H9 (cell line): ENCODE results near the gene CCDC102B. TPM values are rescaled to one million over a fixed set of nuclear protein-coding genes. Genes with fewer than 3 reads are reported as not detected.
A peak's percentile ranks its signal among the peaks of the same experiment; 100 is the strongest.

Experiments
- DNase-seq: peaks from one replicate; pipeline ENCODE4 v3.0.0-alpha.2; 2017
- H2AFZ ChIP-seq: one replicate; pipeline ENCODE4 v1.6.1; 2013; ENCODE audit warnings: mild to moderate bottlenecking, low read length, control low read depth, moderate library complexity
- H2AK5ac ChIP-seq: 2 replicates; pipeline ENCODE4 v1.6.1; 2013; ENCODE audit warnings: low read length, control low read depth, mixed read lengths; ENCODE audit not compliant: insufficient read length
- H2BK120ac ChIP-seq: one replicate; pipeline ENCODE4 v1.6.1; 2013; ENCODE audit warnings: low read depth, mild to moderate bottlenecking, low read length, control low read depth, inconsistent platforms; ENCODE audit not compliant: poor library complexity, severe bottlenecking
- H2BK12ac ChIP-seq: 2 replicates; pipeline ENCODE4 v1.6.1; 2013; ENCODE audit warnings: low read length, control low read depth, mixed read lengths, low read depth; ENCODE audit not compliant: insufficient read length
- H2BK15ac ChIP-seq: 2 replicates; pipeline ENCODE4 v1.6.1; 2013; ENCODE audit warnings: low read depth, low read length, control low read depth
- H2BK20ac ChIP-seq: one replicate; pipeline ENCODE4 v1.6.1; 2013; ENCODE audit warnings: low read depth, mild to moderate bottlenecking, low read length, control low read depth, inconsistent platforms; ENCODE audit not compliant: poor library complexity, severe bottlenecking
- H2BK5ac ChIP-seq: 2 replicates; pipeline ENCODE4 v1.6.1; 2013; ENCODE audit warnings: low read length, control low read depth, mixed read lengths; ENCODE audit not compliant: insufficient read length
- H3K14ac ChIP-seq: 2 replicates; pipeline ENCODE4 v1.6.1; 2013; ENCODE audit warnings: low read length, control low read depth; ENCODE audit not compliant: insufficient read depth
- H3K18ac ChIP-seq: 2 replicates; pipeline ENCODE4 v1.6.1; 2013; ENCODE audit warnings: low read depth, mild to moderate bottlenecking, mixed read lengths, low read length, control low read depth; ENCODE audit not compliant: insufficient read length
- H3K23ac ChIP-seq: 2 replicates; pipeline ENCODE4 v1.6.1; 2013; ENCODE audit warnings: low read length, control low read depth, mixed read lengths, low read depth; ENCODE audit not compliant: insufficient read length
- H3K23me2 ChIP-seq: 2 replicates; pipeline ENCODE4 v1.6.1; 2013; ENCODE audit warnings: low read depth, mild to moderate bottlenecking, mixed read lengths, low read length, control low read depth; ENCODE audit not compliant: insufficient read length, poor library complexity, severe bottlenecking
- H3K27ac ChIP-seq: 2 replicates; pipeline ENCODE4 v1.5.1; 2013; ENCODE audit warnings: low read length, control low read depth, mixed read lengths, low read depth; ENCODE audit not compliant: insufficient read length
- H3K27me3 ChIP-seq: 2 replicates; pipeline ENCODE4 v1.6.1; 2013; ENCODE audit warnings: low read length, control low read depth, inconsistent platforms; ENCODE audit not compliant: insufficient read depth
- H3K4ac ChIP-seq: 2 replicates; pipeline ENCODE4 v1.6.1; 2013; ENCODE audit warnings: low read depth, mild to moderate bottlenecking, control low read depth, inconsistent platforms, low read length, moderate library complexity
- H3K4me1 ChIP-seq: 2 replicates; pipeline ENCODE4 v1.6.1; 2013; ENCODE audit warnings: low read length, control low read depth, inconsistent platforms; ENCODE audit not compliant: insufficient read depth
- H3K4me2 ChIP-seq: 2 replicates; pipeline ENCODE4 v1.6.1; 2013; ENCODE audit warnings: low read length, control low read depth, mixed read lengths; ENCODE audit not compliant: insufficient read length, insufficient read depth
- H3K56ac ChIP-seq: 2 replicates; pipeline ENCODE4 v1.6.1; 2013; ENCODE audit warnings: low read depth, mild to moderate bottlenecking, mixed read lengths, low read length, control low read depth; ENCODE audit not compliant: insufficient read length
- H3K79me1 ChIP-seq: 2 replicates; pipeline ENCODE4 v1.6.1; 2013; ENCODE audit warnings: low read depth, mild to moderate bottlenecking, moderate library complexity, low read length, control low read depth, inconsistent platforms; ENCODE audit not compliant: insufficient read depth, poor library complexity, severe bottlenecking
- H3K79me2 ChIP-seq: 2 replicates; pipeline ENCODE4 v1.6.1; 2013; ENCODE audit warnings: low read length, control low read depth, inconsistent platforms; ENCODE audit not compliant: insufficient read depth
- H3K9ac ChIP-seq: 2 replicates; pipeline ENCODE4 v1.6.1; 2013; ENCODE audit warnings: low read length, control low read depth, mixed read lengths; ENCODE audit not compliant: insufficient read length; ENCODE audit errors: extremely low read depth
- H3K9me3 ChIP-seq: one replicate; pipeline ENCODE4 v1.6.1; 2013; ENCODE audit warnings: low read depth, low read length, inconsistent platforms; ENCODE audit not compliant: control insufficient read depth
- H3T11ph ChIP-seq: one replicate; pipeline ENCODE4 v1.6.1; 2013; ENCODE audit warnings: mild to moderate bottlenecking, low read length, control low read depth, inconsistent platforms
- H4K20me1 ChIP-seq: one replicate; pipeline ENCODE4 v1.6.1; 2013; ENCODE audit not compliant: control insufficient read depth, insufficient read length, insufficient read depth
- H4K5ac ChIP-seq: 2 replicates; pipeline ENCODE4 v1.6.1; 2013; ENCODE audit warnings: low read depth, mild to moderate bottlenecking, mixed read lengths, low read length, control low read depth; ENCODE audit not compliant: insufficient read length
- H4K8ac ChIP-seq: replicated peaks from 2 replicates; pipeline ENCODE4 v1.6.1; 2013; ENCODE audit warnings: low read length, control low read depth, mixed read lengths, low read depth; ENCODE audit not compliant: insufficient read length
- H4K91ac ChIP-seq: 2 replicates; pipeline ENCODE4 v1.6.1; 2013; ENCODE audit warnings: low read depth, mild to moderate bottlenecking, moderate library complexity, mixed read lengths, low read length, control low read depth; ENCODE audit not compliant: insufficient read length
- H3K27ac Mint-ChIP-seq, 3 experiments: 2 replicates in 2 of 3; 3 replicates in 1 of 3; pipeline ENCODE4 v1.8.0; 2020 to 2021; ENCODE audit warnings: mixed read lengths in 3 of 3, mild to moderate bottlenecking in 1 of 3, moderate library complexity in 1 of 3
- H3K27me3 Mint-ChIP-seq: 2 replicates; pipeline ENCODE4 v1.8.0; 2021; ENCODE audit warnings: low read depth, mild to moderate bottlenecking, moderate library complexity, mixed read lengths
- H3K36me3 Mint-ChIP-seq, 3 experiments: 2 replicates in 2 of 3; 3 replicates in 1 of 3; pipeline ENCODE4 v1.8.0; 2020 to 2021; ENCODE audit warnings: low read depth in 3 of 3, mixed read lengths in 3 of 3; ENCODE audit not compliant: insufficient read depth in 1 of 3
- H3K4me1 Mint-ChIP-seq, 2 experiments: 2 replicates each; pipeline ENCODE4 v1.8.0; 2020; ENCODE audit warnings: mixed read lengths in 2 of 2
- H3K4me3 Mint-ChIP-seq, 2 experiments: 2 replicates in 1 of 2; 3 replicates in 1 of 2; pipeline ENCODE4 v1.8.0; 2020 to 2021; ENCODE audit warnings: mild to moderate bottlenecking in 2 of 2, mixed read lengths in 2 of 2, moderate library complexity in 1 of 2
- H3K9me3 Mint-ChIP-seq, 2 experiments: 2 replicates in 1 of 2; 3 replicates in 1 of 2; pipeline ENCODE4 v1.8.0; 2020; ENCODE audit warnings: mild to moderate bottlenecking in 2 of 2, mixed read lengths in 2 of 2, moderate library complexity in 1 of 2
- WGBS: extraction: QIAGEN DNeasy Blood & Tissue Kit; methylation state at CpG from one replicate; pipeline ENCODE4 v1.1.7; 2013; ENCODE audit warnings: missing lambda C conversion rate, low lambda C conversion rate, mixed read lengths; ENCODE audit not compliant: insufficient read length; ENCODE audit errors: extremely low coverage; 5-methylcytosine and 5-hydroxymethylcytosine counted together
- total RNA-seq: library from RNA; stranded (reverse); gene quantifications from 2 replicates; pipeline ENCODE4 v1.2.1, GENCODE V29; 2021
- TF ChIP-seq, protein P1 (sequence below): fragments of 200-600 bp; sonication (generic); conservative IDR thresholded peaks from 3 replicates; pipeline ENCODE4 v1.8.0; 2021; ENCODE audit warnings: antibody characterized with exemption, mild to moderate bottlenecking

CCDC102B gene
- total RNA-seq, 1 experiment from 2014 or later: 1.2 TPM

DNA sequence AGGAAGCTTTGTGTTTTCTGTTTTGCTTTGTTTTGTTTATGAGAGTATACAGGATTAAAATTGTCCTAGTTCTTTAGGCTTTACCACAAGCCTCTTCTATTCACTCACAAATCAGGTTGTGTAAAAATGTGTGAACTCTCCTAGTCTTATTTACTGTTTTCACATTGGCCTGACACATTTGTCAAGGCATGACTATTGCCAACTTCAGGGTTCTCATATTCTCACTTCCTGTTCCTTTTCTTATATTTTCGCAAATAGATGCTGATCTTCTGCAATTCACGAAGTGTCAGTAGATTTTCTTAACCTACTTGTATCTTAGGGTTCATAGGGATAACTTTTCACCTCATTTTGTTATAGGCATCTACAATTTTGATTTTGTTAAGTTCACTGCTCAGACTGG is 67.1 kb downstream of the CCDC102B start:
- H3K9me3 ChIP-seq: no peaks in the 10 kb centered on the region
- no peak overlapping the region for H3K9ac ChIP-seq
- H4K5ac ChIP-seq: no peak overlapping the region
- H2BK15ac ChIP-seq: no peak overlapping the region
- no peak overlapping the region for H3K56ac ChIP-seq
- no peak overlapping the region for H3K18ac ChIP-seq
- H3K4me3 Mint-ChIP-seq: no peak overlapping the region
- H4K8ac ChIP-seq: no peak overlapping the region
- H2AFZ ChIP-seq: no peak overlapping the region
- H3K4me1 Mint-ChIP-seq: peaks cover 5 to 6% of the 10 kb centered on the region in 2 experiments
- no peak overlapping the region for H3K4me2 ChIP-seq
- peak overlapping the region in 1 of 3 experiments; percentile 67; a peak in 1 of 7 replicates for H3K27ac Mint-ChIP-seq
- WGBS: no CpG with 5 or more reads among the region's 2 CpGs
- no peaks in the 10 kb centered on the region for H3K27me3 ChIP-seq
- H4K20me1 ChIP-seq: no peaks in the 10 kb centered on the region
- no peaks in the 10 kb centered on the region for H3K79me1 ChIP-seq
- H4K91ac ChIP-seq: no peak overlapping the region
- no peak overlapping the region for H3T11ph ChIP-seq
- H3K14ac ChIP-seq: no peak overlapping the region
- no peak overlapping the region for H3K27ac ChIP-seq
- H3K23ac ChIP-seq: no peak overlapping the region
- no peak overlapping the region for H2BK20ac ChIP-seq
- no peak for DNase-seq
- H2BK120ac ChIP-seq: no peak overlapping the region
- H2BK12ac ChIP-seq: no peak overlapping the region
- H3K36me3 Mint-ChIP-seq: no peaks in the 10 kb centered on the region
- TF ChIP-seq, protein P1, sequence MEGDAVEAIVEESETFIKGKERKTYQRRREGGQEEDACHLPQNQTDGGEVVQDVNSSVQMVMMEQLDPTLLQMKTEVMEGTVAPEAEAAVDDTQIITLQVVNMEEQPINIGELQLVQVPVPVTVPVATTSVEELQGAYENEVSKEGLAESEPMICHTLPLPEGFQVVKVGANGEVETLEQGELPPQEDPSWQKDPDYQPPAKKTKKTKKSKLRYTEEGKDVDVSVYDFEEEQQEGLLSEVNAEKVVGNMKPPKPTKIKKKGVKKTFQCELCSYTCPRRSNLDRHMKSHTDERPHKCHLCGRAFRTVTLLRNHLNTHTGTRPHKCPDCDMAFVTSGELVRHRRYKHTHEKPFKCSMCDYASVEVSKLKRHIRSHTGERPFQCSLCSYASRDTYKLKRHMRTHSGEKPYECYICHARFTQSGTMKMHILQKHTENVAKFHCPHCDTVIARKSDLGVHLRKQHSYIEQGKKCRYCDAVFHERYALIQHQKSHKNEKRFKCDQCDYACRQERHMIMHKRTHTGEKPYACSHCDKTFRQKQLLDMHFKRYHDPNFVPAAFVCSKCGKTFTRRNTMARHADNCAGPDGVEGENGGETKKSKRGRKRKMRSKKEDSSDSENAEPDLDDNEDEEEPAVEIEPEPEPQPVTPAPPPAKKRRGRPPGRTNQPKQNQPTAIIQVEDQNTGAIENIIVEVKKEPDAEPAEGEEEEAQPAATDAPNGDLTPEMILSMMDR: no peak
- H2AK5ac ChIP-seq: no peak overlapping the region
- H3K4me1 ChIP-seq: no peaks in the 10 kb centered on the region
- H3K79me2 ChIP-seq: no peaks in the 10 kb centered on the region
- no peaks in the 10 kb centered on the region for H3K9me3 Mint-ChIP-seq
- H3K23me2 ChIP-seq: no peaks in the 10 kb centered on the region
- H3K27me3 Mint-ChIP-seq: no peaks in the 10 kb centered on the region
- H3K4ac ChIP-seq: no peak overlapping the region
- no peak overlapping the region for H2BK5ac ChIP-seq
